C4-2B (cell line): ENCODE measurements around the gene SP5.
A peak's percentile ranks its signal among the peaks of the same experiment; 100 is the strongest.

Source experiments
- CTCF ChIP-seq: fragments of 450-650 bp; conservative IDR thresholded peaks from 2 replicates; pipeline ENCODE4 v1.5.1; 2017; ENCODE audit warnings: mild to moderate bottlenecking
- ZFX ChIP-seq: fragments of 450-650 bp; IDR thresholded peaks from 2 replicates; pipeline ENCODE4 v1.6.1; 2017

GRCh38 chr2:170715932-170716777, 1.0 kb downstream of the SP5 start:
- 0 out of 2 replicates have a peak, but pooled peaks have one; percentile 2 for TF ChIP-seq CTCF
- no peak for TF ChIP-seq ZFX
